Measurements from ENCODE around the gene GLYATL2.

DNA sequence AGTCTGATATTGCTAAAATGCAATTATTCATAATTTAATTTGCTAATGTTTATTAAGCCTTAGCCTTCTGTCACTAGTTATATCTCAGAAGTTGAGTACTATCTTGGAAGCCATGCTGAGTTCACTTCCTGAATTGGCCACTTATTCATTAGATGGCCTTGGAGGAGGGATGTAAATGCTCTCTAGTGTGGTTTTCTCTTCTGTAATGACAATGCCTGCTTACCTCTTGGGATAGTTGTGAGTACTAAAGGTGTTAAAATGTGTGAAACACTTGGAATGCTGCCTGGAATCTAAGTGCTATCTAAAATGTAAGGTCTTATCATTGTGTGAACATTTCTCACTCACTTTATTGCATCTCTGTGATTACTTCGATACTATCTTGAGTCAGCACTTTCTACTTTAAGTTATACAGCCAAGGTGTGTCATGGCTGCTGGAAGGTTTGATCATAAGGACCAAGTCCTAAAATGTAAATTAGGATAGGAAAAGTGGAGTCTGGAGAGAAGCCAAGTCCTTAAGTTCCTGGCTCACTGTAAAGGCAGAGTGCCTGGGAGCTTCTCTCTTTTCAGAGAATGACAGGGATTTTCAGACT lies 12.4 kb downstream of the GLYATL2 start:
- no peak for TF ChIP-seq POLR2A (IDR thresholded peaks at IDR 0.05)
- TF ChIP-seq, protein P1, sequence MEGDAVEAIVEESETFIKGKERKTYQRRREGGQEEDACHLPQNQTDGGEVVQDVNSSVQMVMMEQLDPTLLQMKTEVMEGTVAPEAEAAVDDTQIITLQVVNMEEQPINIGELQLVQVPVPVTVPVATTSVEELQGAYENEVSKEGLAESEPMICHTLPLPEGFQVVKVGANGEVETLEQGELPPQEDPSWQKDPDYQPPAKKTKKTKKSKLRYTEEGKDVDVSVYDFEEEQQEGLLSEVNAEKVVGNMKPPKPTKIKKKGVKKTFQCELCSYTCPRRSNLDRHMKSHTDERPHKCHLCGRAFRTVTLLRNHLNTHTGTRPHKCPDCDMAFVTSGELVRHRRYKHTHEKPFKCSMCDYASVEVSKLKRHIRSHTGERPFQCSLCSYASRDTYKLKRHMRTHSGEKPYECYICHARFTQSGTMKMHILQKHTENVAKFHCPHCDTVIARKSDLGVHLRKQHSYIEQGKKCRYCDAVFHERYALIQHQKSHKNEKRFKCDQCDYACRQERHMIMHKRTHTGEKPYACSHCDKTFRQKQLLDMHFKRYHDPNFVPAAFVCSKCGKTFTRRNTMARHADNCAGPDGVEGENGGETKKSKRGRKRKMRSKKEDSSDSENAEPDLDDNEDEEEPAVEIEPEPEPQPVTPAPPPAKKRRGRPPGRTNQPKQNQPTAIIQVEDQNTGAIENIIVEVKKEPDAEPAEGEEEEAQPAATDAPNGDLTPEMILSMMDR (IDR thresholded peaks at IDR 0.05): no peak
